22Rv1 (cell line): ENCODE measurements around the gene RET.
A peak's percentile ranks its signal among the peaks of the same experiment; 100 is the strongest.

Source experiments
- H3K27ac ChIP-seq: fragments of 450-650 bp; 2 replicates; pipeline ENCODE4 v1.5.1; 2017
- CTCF ChIP-seq: fragments of 450-650 bp; IDR thresholded peaks from 2 replicates; pipeline ENCODE4 v1.5.1; 2017; ENCODE audit warnings: mild to moderate bottlenecking
- ZFX ChIP-seq: fragments of 450-650 bp; IDR thresholded peaks from 2 replicates; pipeline ENCODE4 v1.6.1; 2017; ENCODE audit warnings: antibody characterized with exemption, borderline replicate concordance

The RET gene

GRCh38 chr10:43074827-43075611 lies 1.9 kb upstream of the RET start:
- no peak for TF ChIP-seq CTCF
- TF ChIP-seq ZFX, result no peak
- no peak overlapping the region for H3K27ac ChIP-seq

- H3K27ac ChIP-seq, result no peak overlapping the region
- TF ChIP-seq CTCF (peak; percentile 33), ZFX (no peak)
These were observed 1.3 kb upstream of the RET start for GRCh38 chr10:43075612-43076003.

GRCh38 chr10:43076311-43076875 lies 476 bp upstream of the RET start:
- no peak for TF ChIP-seq CTCF
- TF ChIP-seq ZFX, result no peak
- H3K27ac ChIP-seq, result no peak overlapping the region

GRCh38 chr10:43077421-43078171 lies 727 bp downstream of the RET start:
- no peak for TF ChIP-seq CTCF
- TF ChIP-seq ZFX, result no peak
- no peak overlapping the region for H3K27ac ChIP-seq

GRCh38 chr10:43078175-43078985 lies 1.5 kb downstream of the RET start:
- TF ChIP-seq CTCF (no peak), ZFX (no peak)
- no peak overlapping the region for H3K27ac ChIP-seq

- TF ChIP-seq ZFX (no peak), CTCF (peak; percentile 73)
- H3K27ac ChIP-seq, result no peak overlapping the region
These were observed 2.1 kb downstream of the RET start for GRCh38 chr10:43078986-43079273.
